Fibroblast of skin of right quadriceps (primary cell): Measurements from ENCODE around the gene TNS2.
A peak's percentile ranks its signal among the peaks of the same experiment; 100 is the strongest.
"Not testable (repeated sequence)": the region's sequence is repeated elsewhere in the genome, so short reads cannot be mapped to it uniquely, and the experiment has no call there.

Experiments used
- DNase-seq: peaks from one replicate; pipeline ENCODE4 v3.0.0-alpha.2; 2013

Gene TNS2

GRCh38 chr12:53096089-53096741 is 46.4 kb downstream of the TNS2 start:
- peak; percentile 89 for DNase-seq

DNA sequence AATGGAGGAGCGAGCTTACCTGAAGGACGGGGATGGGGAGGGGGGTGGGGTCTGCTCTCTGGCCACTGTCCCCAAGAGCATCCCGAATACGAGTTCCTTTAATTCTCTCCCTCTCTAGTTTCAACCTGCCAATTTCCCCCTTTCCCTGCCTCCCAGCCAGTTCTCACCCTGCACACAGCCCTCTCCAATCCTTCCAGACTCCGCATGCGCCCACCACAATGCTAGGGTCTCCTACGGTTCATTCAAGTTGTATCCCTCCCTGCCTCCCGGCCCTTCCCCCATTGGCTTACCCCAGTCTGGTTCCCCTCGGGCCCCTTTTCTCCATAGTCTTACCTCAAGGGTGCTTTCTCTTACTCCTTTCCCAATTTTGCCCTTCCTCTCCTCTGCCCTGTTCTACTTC is 46.9 kb downstream of the TNS2 start:
- no peak for DNase-seq

DNA sequence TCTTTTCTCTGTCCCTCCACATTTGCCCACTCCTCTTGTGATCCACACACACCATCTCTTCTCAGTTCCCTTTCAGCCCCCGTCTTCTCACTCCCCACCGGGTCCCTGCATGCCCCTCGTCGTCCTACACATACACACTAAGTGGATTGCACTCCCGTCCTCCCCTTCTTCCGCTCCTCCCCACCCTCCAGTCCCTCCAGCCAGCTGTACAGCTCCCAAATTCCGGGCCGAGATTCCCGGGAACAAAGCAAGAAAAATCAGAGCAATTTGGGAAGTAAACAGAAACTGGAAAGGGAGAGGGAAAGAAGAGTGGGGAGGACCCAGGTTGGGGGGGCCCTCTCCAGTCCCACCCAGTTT is 47.3 kb downstream of the TNS2 start:
- DNase-seq = peak; percentile 42

DNA sequence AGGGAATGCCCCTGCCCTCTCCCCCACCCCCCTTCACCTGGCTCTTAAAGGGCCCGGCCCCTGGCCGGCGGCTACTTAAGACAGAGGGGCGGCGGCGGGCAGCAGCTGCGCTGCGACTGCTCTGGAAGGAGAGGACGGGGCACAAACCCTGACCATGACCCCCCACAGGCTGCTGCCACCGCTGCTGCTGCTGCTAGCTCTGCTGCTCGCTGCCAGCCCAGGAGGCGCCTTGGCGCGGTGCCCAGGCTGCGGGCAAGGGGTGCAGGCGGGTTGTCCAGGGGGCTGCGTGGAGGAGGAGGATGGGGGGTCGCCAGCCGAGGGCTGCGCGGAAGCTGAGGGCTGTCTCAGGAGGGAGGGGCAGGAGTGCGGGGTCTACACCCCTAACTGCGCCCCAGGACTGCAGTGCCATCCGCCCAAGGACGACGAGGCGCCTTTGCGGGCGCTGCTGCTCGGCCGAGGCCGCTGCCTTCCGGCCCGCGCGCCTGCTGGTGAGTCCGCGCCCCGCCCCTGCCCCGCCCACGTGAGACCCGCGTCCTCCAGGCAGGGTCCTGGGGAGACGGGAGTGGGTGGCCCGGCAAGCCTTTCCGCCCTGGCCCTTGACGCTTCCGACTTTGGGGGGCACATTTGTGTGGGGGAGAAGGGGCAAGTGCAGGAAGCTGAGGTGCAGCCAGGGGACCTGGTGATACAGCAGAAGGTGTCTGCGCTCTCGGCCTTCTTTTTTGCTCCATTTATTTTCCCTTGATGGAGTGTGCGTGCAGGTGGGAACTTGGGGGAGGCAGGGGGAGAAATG is 47.9 kb downstream of the TNS2 start, which contains the start of gene IGFBP6:
Gene IGFBP6, plus strand, starts transcription at position 104 of the 790 bp plus-strand sequence. Its CDS starts 51 bp downstream, at position 155.
- DNase-seq = peak; percentile 46

DNA sequence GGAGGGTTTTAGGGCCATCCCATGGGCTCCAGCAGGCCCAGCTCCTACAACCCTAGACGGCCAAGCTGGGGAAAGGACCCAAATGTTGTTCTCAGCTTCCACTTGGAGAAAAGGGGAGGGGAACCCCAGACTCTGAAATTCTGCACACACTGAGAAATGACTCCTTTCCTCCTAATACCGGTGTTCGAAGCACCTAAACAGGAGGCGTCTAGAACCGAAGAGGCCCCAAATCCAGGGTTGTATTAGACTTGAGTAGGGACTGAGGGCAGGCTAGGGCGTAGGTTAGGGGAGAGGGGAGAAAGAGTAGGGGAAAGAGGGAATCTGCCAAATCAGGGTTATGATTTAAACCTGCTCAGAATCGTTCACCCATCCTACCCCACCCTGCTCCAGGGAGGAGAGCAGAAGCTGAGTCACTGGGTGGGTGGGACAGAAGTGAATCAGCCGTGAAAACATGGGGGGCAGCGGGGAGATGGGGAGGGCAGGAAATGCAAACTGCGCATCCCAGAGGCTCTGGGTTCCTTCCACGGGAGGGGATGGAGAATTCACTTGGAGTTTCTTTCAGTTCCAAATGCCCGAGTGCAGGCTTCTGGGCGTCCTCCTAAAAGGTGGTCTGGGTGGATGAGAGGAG is 48.6 kb downstream of the TNS2 start:
- DNase-seq = peak; percentile 88

DNA sequence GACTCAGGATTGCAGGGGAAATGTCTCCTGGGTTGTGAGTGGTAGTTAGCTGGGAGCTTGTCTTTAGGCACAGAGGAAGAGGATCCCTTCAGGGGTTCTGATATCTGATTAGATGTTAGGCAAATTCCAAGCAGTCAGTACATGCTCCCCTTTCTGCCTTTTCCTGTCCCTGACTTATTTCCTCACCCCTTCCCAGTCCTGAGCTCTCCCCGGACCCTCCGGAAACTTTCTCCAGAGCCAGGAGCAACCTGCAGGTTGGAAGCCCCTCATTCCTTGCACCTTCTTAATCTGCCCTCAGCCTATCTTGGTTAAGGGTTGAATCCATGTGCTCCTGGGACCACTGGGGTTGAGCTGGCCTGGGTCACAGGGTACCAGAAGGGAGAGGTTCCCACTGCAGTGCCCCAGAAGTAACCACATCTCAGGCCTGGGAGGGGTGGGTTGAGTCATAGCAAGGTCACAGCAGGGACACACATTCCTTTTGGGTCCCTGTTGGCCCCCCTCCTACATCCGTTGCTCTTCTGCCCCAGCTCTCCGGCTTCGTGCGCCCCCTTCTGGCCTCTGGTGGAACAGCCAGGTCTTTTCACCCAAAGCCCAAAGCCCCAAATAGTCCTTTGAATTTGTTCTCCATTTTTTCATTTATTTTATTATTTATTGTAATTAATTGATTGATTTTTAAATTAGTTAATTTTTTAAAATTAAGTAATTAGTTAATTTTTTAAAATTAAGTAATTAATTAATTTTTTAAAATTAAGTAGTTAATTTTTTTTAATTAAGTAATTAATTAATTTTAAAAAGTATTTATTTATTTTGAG is 49.4 kb downstream of the TNS2 start:
- peak; percentile 97 for DNase-seq

DNA sequence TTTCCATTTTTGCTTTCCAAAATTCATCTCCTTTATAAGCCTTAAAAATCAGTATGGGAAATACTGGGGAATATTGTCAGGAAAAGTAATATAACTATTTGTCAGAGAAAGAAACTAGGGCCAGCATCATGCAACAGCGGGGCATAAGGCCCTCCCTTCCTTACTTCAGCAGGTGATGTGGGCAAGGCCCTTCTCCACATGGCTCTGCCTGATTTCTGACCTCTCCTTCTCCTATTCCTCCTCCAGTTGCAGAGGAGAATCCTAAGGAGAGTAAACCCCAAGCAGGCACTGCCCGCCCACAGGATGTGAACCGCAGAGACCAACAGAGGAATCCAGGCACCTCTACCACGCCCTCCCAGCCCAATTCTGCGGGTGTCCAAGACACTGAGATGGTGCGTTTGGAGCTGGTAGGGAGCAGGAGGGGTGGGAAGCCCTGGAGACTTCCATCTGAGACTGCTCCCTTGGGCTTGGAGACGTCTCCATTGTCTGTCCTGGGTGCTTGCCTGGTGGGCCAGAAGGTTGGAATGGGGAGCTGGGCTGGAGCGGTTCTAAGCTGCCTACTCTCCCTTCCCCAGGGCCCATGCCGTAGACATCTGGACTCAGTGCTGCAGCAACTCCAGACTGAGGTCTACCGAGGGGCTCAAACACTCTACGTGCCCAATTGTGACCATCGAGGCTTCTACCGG is 50.7 kb downstream of the TNS2 start:
- DNase-seq = no peak

- DNase-seq = no peak
Observed at GRCh38 chr12:53101266-53101665, 51.4 kb downstream of the TNS2 start.

- no peak for DNase-seq
Observed at GRCh38 chr12:53101931-53102781, 52.3 kb downstream of the TNS2 start.

- no peak for DNase-seq
Observed at GRCh38 chr12:53102883-53103807, 53.3 kb downstream of the TNS2 start, which contains the start of gene SOAT2. Gene SOAT2 (plus strand): TSS chr12:53103486. CDS start chr12:53103578, 92 bp downstream.

DNA sequence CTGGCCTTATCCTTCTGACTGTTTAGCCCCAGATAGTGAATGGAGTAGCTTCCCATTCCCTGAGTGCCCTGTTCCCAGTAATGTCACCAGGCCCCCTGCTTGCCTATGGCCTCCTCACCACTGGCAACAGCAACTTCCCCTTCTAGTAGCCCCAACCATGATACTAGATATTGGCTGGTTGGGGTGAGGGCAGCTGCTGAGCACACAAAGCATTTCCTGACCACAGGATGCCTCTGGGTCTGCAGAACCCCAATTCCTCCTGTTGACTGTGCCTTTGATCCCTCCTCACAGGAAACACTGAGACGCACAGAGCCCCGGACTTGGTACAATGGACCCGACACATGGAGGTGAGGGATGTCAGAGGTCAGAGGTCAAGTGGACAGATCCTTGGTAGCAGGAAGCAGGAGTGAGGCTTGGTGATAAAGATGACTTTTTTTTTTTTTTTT is 54.0 kb downstream of the TNS2 start:
- DNase-seq = peak; percentile 9

DNA sequence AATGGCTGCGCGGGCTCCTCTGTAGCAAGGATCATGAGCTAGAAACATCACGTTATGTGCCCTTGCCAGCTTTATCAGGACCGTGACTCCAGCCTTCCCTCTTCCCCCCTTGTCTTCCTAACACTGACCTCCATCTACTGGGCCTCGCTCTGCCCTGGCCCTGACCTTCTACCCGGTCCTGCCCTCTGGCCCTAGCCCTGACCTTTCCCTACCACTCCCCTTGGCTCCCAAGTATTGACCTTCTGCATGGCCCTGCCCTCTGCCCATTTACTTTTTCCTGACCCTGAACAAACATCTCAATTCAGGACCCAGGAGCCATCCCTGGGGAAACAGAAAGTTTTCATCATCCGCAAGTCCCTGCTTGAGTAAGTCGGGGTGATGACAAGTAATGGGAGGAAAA is 55.4 kb downstream of the TNS2 start:
- no peak for DNase-seq

- no peak for DNase-seq
Observed at GRCh38 chr12:53105712-53106439, 56.0 kb downstream of the TNS2 start.

DNA sequence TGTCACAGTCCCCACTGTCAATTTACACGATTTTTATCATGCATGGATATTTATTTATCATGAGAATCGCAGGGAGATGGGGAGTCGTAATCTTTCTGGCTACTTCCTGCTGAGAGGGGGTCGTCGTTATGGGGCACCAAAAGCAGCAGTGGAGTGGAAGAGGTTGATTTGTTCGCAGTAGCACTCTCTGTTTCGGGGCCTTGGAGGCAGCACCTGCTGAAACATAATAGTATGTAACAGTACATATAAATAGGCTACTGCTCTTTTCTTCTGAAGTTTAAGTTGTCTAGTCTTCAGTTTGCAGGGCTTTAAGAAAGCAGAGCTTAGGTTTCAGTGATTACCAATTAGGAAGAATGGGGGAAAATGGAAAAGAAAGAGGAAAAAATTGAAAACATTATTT is 57.3 kb downstream of the TNS2 start:
- DNase-seq = no peak

DNA sequence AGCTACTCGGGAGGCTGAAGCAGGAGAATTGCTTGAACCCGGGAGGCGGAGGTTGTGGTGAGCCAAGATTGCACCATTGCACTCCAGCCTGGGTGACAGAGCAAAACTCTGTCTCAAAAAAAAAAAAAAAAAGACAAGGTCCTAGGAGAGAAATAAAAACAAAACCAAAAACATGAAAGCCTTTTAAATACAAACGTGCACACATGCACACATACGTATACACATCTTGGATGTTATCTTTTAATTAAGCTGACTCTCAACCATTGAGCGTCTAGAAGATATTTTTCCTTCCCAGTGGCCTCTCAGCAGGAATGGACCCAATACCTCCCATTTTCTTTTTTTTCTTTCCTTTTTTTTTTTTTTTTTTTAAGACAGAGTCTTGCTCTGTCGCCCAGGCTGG is 62.6 kb downstream of the TNS2 start:
- not testable (repeated sequence) for DNase-seq

- no peak for DNase-seq
Observed at GRCh38 chr12:53113136-53113705, 63.4 kb downstream of the TNS2 start.

DNA sequence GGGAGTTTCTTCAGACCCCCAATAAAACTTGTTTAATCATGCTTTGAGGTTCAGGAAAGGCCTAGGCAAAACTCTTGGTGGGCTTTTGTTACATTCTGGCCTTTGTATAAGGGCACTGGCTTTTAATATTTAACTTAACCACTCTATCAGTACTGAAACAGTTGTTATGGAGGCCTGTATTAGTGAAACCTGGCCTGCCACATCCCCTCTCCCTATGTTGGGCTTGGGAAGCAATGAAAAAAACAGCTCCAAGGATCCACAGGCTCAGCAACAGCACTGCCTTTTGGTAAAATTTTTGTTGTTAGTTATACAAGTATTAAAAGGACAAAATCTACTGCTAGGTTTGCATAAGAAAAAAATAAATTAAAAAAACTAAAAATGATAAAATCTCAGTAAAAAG is 64.1 kb downstream of the TNS2 start:
- no peak for DNase-seq
